BLaER1 (cell line): ENCODE data around the gene NECAP2.
"Not testable (repeated sequence)": the region's sequence is repeated elsewhere in the genome, so short reads cannot be mapped to it uniquely, and the experiment has no call there.

Source experiments
- H3K27ac ChIP-seq: shearing (Covaris generic); formaldehyde crosslinking; 2 replicates; pipeline ENCODE4 v1.8.1; 2022
- H3K27me3 ChIP-seq: shearing (Covaris generic); formaldehyde crosslinking; 2 replicates; pipeline ENCODE4 v1.8.1; 2022
- H3K36me3 ChIP-seq: shearing (Covaris generic); formaldehyde crosslinking; 2 replicates; pipeline ENCODE4 v1.8.1; 2022
- H3K4me1 ChIP-seq: shearing (Covaris generic); formaldehyde crosslinking; 2 replicates; pipeline ENCODE4 v1.8.1; 2022
- H3K4me2 ChIP-seq: shearing (Covaris generic); formaldehyde crosslinking; 2 replicates; pipeline ENCODE4 v1.8.1; 2022
- H3K4me3 ChIP-seq: shearing (Covaris generic); formaldehyde crosslinking; 2 replicates; pipeline ENCODE4 v1.8.1; 2022
- H3K9ac ChIP-seq: shearing (Covaris generic); formaldehyde crosslinking; 2 replicates; pipeline ENCODE4 v1.8.1; 2022
- H3K9me3 ChIP-seq: shearing (Covaris generic); formaldehyde crosslinking; 2 replicates; pipeline ENCODE4 v1.8.1; 2022
- H4K20me1 ChIP-seq: shearing (Covaris generic); formaldehyde crosslinking; 2 replicates; pipeline ENCODE4 v1.8.1; 2022
- Cebpa-rat ChIP-seq: shearing (Covaris generic); IDR thresholded peaks from 2 replicates; pipeline ENCODE4 v1.8.1; 2022

NECAP2 gene

GRCh38 chr1:16451841-16452528 is 11.5 kb downstream of the NECAP2 start:
- Histone ChIP-seq H3K4me3 (no peak overlapping the region), H4K20me1 (peaks cover 67% of the 10 kb centered on the region), H3K9ac (no peak overlapping the region), H3K4me2 (no peak overlapping the region), H3K4me1 (no peaks in the 10 kb centered on the region), H3K27ac (no peak overlapping the region), H3K36me3 (peaks cover 100% of the 10 kb centered on the region), H3K27me3 (no peaks in the 10 kb centered on the region), H3K9me3 (no peaks in the 10 kb centered on the region)
- no peak for TF ChIP-seq Cebpa-rat

- not testable (repeated sequence) for H3K9me3 ChIP-seq, H3K27me3 ChIP-seq, H3K4me1 ChIP-seq, H3K4me3 ChIP-seq, H3K9ac ChIP-seq, H3K4me2 ChIP-seq, H3K27ac ChIP-seq
- H4K20me1 ChIP-seq: peaks cover 49% of the 10 kb centered on the region
- H3K36me3 ChIP-seq: peaks cover 100% of the 10 kb centered on the region
Observed at GRCh38 chr1:16454909-16455308, 14.4 kb downstream of the NECAP2 start.

- not testable (repeated sequence) for H3K9me3 ChIP-seq, H3K4me2 ChIP-seq, H3K4me1 ChIP-seq, H3K4me3 ChIP-seq, H3K27me3 ChIP-seq, H3K27ac ChIP-seq, H3K9ac ChIP-seq
- Histone ChIP-seq H3K36me3 (peaks cover 100% of the 10 kb centered on the region), H4K20me1 (peaks cover 42% of the 10 kb centered on the region)
Observed at GRCh38 chr1:16456151-16456550, 15.6 kb downstream of the NECAP2 start.

GRCh38 chr1:16458831-16459230 is 18.3 kb downstream of the NECAP2 start:
- Histone ChIP-seq H3K4me2 (no peak overlapping the region), H3K9me3 (no peaks in the 10 kb centered on the region), H3K4me3 (no peak overlapping the region), H4K20me1 (peaks cover 30% of the 10 kb centered on the region), H3K4me1 (no peaks in the 10 kb centered on the region), H3K27ac (no peak overlapping the region), H3K9ac (no peak overlapping the region), H3K27me3 (no peaks in the 10 kb centered on the region), H3K36me3 (peaks cover 99% of the 10 kb centered on the region)
- no peak for TF ChIP-seq Cebpa-rat

- Histone ChIP-seq H3K4me1 (no peaks in the 10 kb centered on the region), H3K27me3 (no peaks in the 10 kb centered on the region), H3K36me3 (peaks cover 97% of the 10 kb centered on the region), H3K4me2 (no peak overlapping the region), H3K9ac (no peak overlapping the region), H4K20me1 (peaks cover 30% of the 10 kb centered on the region), H3K9me3 (no peaks in the 10 kb centered on the region), H3K27ac (no peak overlapping the region), H3K4me3 (no peak overlapping the region)
- TF ChIP-seq Cebpa-rat: no peak
Observed at GRCh38 chr1:16459352-16459925, 18.9 kb downstream of the NECAP2 start.

- H4K20me1 ChIP-seq: peaks cover 13% of the 10 kb centered on the region; the same call in 1 of the 2 replicates
- H3K9ac ChIP-seq: no peak overlapping the region
- H3K36me3 ChIP-seq: peaks cover 88% of the 10 kb centered on the region
- no peaks in the 10 kb centered on the region for H3K4me1 ChIP-seq
- no peak overlapping the region for H3K27ac ChIP-seq
- no peaks in the 10 kb centered on the region for H3K27me3 ChIP-seq
- no peak overlapping the region for H3K4me2 ChIP-seq
- H3K9me3 ChIP-seq: no peaks in the 10 kb centered on the region
- TF ChIP-seq Cebpa-rat: no peak
- no peak overlapping the region for H3K4me3 ChIP-seq
Observed at GRCh38 chr1:16461681-16462080, 21.2 kb downstream of the NECAP2 start.

GRCh38 chr1:16462773-16463330 is 22.3 kb downstream of the NECAP2 start:
- peaks cover 76% of the 10 kb centered on the region for H3K36me3 ChIP-seq
- no peaks in the 10 kb centered on the region for H3K9me3 ChIP-seq
- no peak for TF ChIP-seq Cebpa-rat
- no peak overlapping the region for H3K4me3 ChIP-seq
- no peak overlapping the region for H3K4me2 ChIP-seq
- no peaks in the 10 kb centered on the region for H3K4me1 ChIP-seq
- no peak overlapping the region for H3K9ac ChIP-seq
- no peaks in the 10 kb centered on the region for H3K27me3 ChIP-seq
- H3K27ac ChIP-seq: no peak overlapping the region
- H4K20me1 ChIP-seq: peaks cover 8% of the 10 kb centered on the region; the same call in 1 of the 2 replicates

GRCh38 chr1:16464917-16465625 is 24.5 kb downstream of the NECAP2 start:
- no peak for TF ChIP-seq Cebpa-rat
- Histone ChIP-seq H4K20me1 (peaks cover 4% of the 10 kb centered on the region; the same call in 1 of the 2 replicates), H3K4me2 (no peak overlapping the region), H3K9me3 (no peaks in the 10 kb centered on the region), H3K4me1 (no peaks in the 10 kb centered on the region), H3K9ac (no peak overlapping the region), H3K4me3 (no peak overlapping the region), H3K27ac (no peak overlapping the region), H3K27me3 (no peaks in the 10 kb centered on the region), H3K36me3 (peaks cover 54% of the 10 kb centered on the region)

GRCh38 chr1:16468558-16468957 is 28.0 kb downstream of the NECAP2 start:
- Histone ChIP-seq H3K36me3 (peaks cover 30% of the 10 kb centered on the region), H3K9me3 (no peaks in the 10 kb centered on the region), H3K9ac (no peak overlapping the region), H3K27me3 (no peaks in the 10 kb centered on the region), H3K27ac (no peak overlapping the region), H3K4me3 (no peak overlapping the region), H3K4me1 (no peaks in the 10 kb centered on the region), H4K20me1 (no peaks in the 10 kb centered on the region), H3K4me2 (no peak overlapping the region)
- no peak for TF ChIP-seq Cebpa-rat

GRCh38 chr1:16474166-16474800 is 33.8 kb downstream of the NECAP2 start:
- no peak overlapping the region for H3K4me3 ChIP-seq
- TF ChIP-seq Cebpa-rat: no peak
- H3K27me3 ChIP-seq: no peaks in the 10 kb centered on the region
- H3K4me1 ChIP-seq: peaks cover 20% of the 10 kb centered on the region
- no peaks in the 10 kb centered on the region for H4K20me1 ChIP-seq
- no peaks in the 10 kb centered on the region for H3K9me3 ChIP-seq
- no peak overlapping the region for H3K27ac ChIP-seq
- peaks cover 46% of the 10 kb centered on the region for H3K36me3 ChIP-seq
- H3K4me2 ChIP-seq: no peak overlapping the region
- H3K9ac ChIP-seq: no peak overlapping the region

- not testable (repeated sequence) for H4K20me1 ChIP-seq, H3K9me3 ChIP-seq
- peaks cover 50% of the 10 kb centered on the region for H3K36me3 ChIP-seq
Observed at GRCh38 chr1:16474891-16475290, 34.4 kb downstream of the NECAP2 start.

GRCh38 chr1:16475771-16476770 is 35.5 kb downstream of the NECAP2 start:
- not testable (repeated sequence) for H3K9ac ChIP-seq, H3K4me2 ChIP-seq, H4K20me1 ChIP-seq, H3K27ac ChIP-seq, H3K9me3 ChIP-seq, H3K4me3 ChIP-seq, H3K27me3 ChIP-seq
- Histone ChIP-seq H3K36me3 (peaks cover 62% of the 10 kb centered on the region), H3K4me1 (peaks cover 20% of the 10 kb centered on the region)

More at GRCh38 chr1:16474891-16475290, 34.4 kb downstream of the NECAP2 start:
- not testable (repeated sequence) for H3K27ac ChIP-seq, H3K4me2 ChIP-seq, H3K27me3 ChIP-seq, H3K4me3 ChIP-seq, H3K9ac ChIP-seq
- peaks cover 20% of the 10 kb centered on the region for H3K4me1 ChIP-seq
